CD14-positive monocyte (primary cell): ENCODE data around the gene HNRNPUL1. TPM values are rescaled to one million over a fixed set of nuclear protein-coding genes. Genes with fewer than 3 reads are reported as not detected.

Source experiments
- DNase-seq, 3 donors: peaks; one replicate each; pipeline ENCODE4 v3.0.0-alpha.2; 2011 to 2022
- H2AFZ ChIP-seq: 2 replicates; pipeline ENCODE4 v1.6.0; 2012; ENCODE audit warnings: mild to moderate bottlenecking, low read depth, low read length, inconsistent platforms; ENCODE audit not compliant: insufficient read depth, poor library complexity, severe bottlenecking
- H3K27ac ChIP-seq, 2 donors: 1 replicate in 1 of 2; 2 replicates in 1 of 2; pipeline ENCODE4 v1.5.1; 2012 to 2013; ENCODE audit warnings: low read length in 2 of 2, control low read depth in 1 of 2, inconsistent platforms in 1 of 2, low read depth in 1 of 2, mild to moderate bottlenecking in 1 of 2
- H3K27me3 ChIP-seq, 2 donors: one replicate each; pipeline versions ENCODE4 v1.6.0 to v1.6.1; 2011 to 2013; ENCODE audit warnings: low read length in 2 of 2; ENCODE audit not compliant: control insufficient read depth in 2 of 2, insufficient read depth in 2 of 2
- H3K36me3 ChIP-seq, 2 donors: replicated peaks in 1 of 2; 1 replicate in 1 of 2; 2 replicates in 1 of 2; pipeline versions ENCODE4 v1.5.1 to v1.6.1; 2012 to 2013; ENCODE audit warnings: low read length in 2 of 2, control low read depth in 1 of 2, inconsistent platforms in 1 of 2, mild to moderate bottlenecking in 1 of 2; ENCODE audit not compliant: insufficient read depth in 2 of 2, control insufficient read depth in 1 of 2
- H3K4me1 ChIP-seq, 2 donors: 1 replicate in 1 of 2; 2 replicates in 1 of 2; pipeline versions ENCODE4 v1.5.1 to v1.6.1; 2012 to 2013; ENCODE audit warnings: low read length in 2 of 2, control low read depth in 1 of 2, inconsistent platforms in 1 of 2, mild to moderate bottlenecking in 1 of 2, moderate library complexity in 1 of 2; ENCODE audit not compliant: insufficient read depth in 2 of 2, control insufficient read depth in 1 of 2
- H3K4me2 ChIP-seq: replicated peaks from 2 replicates; pipeline ENCODE3; 2012; ENCODE audit warnings: low read length, moderate library complexity, mild to moderate bottlenecking; ENCODE audit not compliant: poor library complexity, severe bottlenecking; ENCODE audit errors: extremely low read depth
- H3K4me3 ChIP-seq, 3 experiments: fragments of 200-600 bp in 1 of 3; sonication (generic) in 1 of 3; replicated peaks in 1 of 3; 1 replicate in 2 of 3; 2 replicates in 1 of 3; pipeline ENCODE4 v1.5.1; 2011 to 2013; ENCODE audit warnings: low read length in 3 of 3, mild to moderate bottlenecking in 3 of 3, control low read depth in 2 of 3, low read depth in 2 of 3, inconsistent platforms in 1 of 3, moderate library complexity in 1 of 3
- H3K79me2 ChIP-seq: 2 replicates; pipeline ENCODE4 v1.6.0; 2012; ENCODE audit warnings: mild to moderate bottlenecking, control low read depth, inconsistent platforms, low read length, moderate library complexity; ENCODE audit not compliant: insufficient read depth
- H3K9ac ChIP-seq: 2 replicates; pipeline ENCODE4 v1.6.0; 2017; ENCODE audit warnings: low read length, mild to moderate bottlenecking; ENCODE audit not compliant: insufficient read depth, poor library complexity, severe bottlenecking
- H3K9me3 ChIP-seq, 2 donors: replicated peaks in 1 of 2; 1 replicate in 1 of 2; 2 replicates in 1 of 2; pipeline versions ENCODE4 v1.5.1 to v1.6.1; 2012 to 2013; ENCODE audit warnings: low read length in 2 of 2, control low read depth in 1 of 2; ENCODE audit not compliant: control insufficient read depth in 1 of 2, insufficient read depth in 1 of 2
- H4K20me1 ChIP-seq: 2 replicates; pipeline ENCODE4 v1.6.0; 2012; ENCODE audit warnings: mild to moderate bottlenecking, low read length, control low read depth, moderate library complexity; ENCODE audit not compliant: insufficient read depth
- H3K27ac Mint-ChIP-seq, 7 donors: one replicate each; pipeline ENCODE4 v1.8.0; 2020; ENCODE audit warnings: mild to moderate bottlenecking in 7 of 7, mixed read lengths in 7 of 7, moderate library complexity in 6 of 7, inconsistent platforms in 2 of 7
- H3K27me3 Mint-ChIP-seq, 3 donors: one replicate each; pipeline ENCODE4 v1.8.0; 2021 to 2022; ENCODE audit warnings: low read depth in 3 of 3, mild to moderate bottlenecking in 3 of 3, mixed read lengths in 3 of 3, moderate library complexity in 3 of 3, inconsistent platforms in 1 of 3
- H3K36me3 Mint-ChIP-seq, 2 donors: one replicate each; pipeline ENCODE4 v1.8.0; 2020; ENCODE audit warnings: mixed read lengths in 2 of 2, inconsistent platforms in 1 of 2, mild to moderate bottlenecking in 1 of 2
- H3K4me1 Mint-ChIP-seq: one replicate; pipeline ENCODE4 v1.8.0; 2020; ENCODE audit warnings: mild to moderate bottlenecking, mixed read lengths
- H3K4me3 Mint-ChIP-seq, 2 donors: one replicate each; pipeline ENCODE4 v1.8.0; 2020; ENCODE audit warnings: mild to moderate bottlenecking in 2 of 2, mixed read lengths in 2 of 2, moderate library complexity in 1 of 2
- H3K9me3 Mint-ChIP-seq, 7 donors: one replicate each; pipeline ENCODE4 v1.8.0; 2020 to 2022; ENCODE audit warnings: mixed read lengths in 7 of 7, mild to moderate bottlenecking in 6 of 7, moderate library complexity in 6 of 7, inconsistent platforms in 2 of 7
- CTCF ChIP-seq: fragments of 200-600 bp; IDR thresholded peaks from one replicate; pipeline ENCODE4 v1.8.0; 2022; ENCODE audit warnings: antibody characterized with exemption, mild to moderate bottlenecking
- WGBS: methylation state at CpG from one replicate; pipeline ENCODE4 v1.1.5; 2013; ENCODE audit warnings: missing lambda C conversion rate; ENCODE audit not compliant: insufficient coverage; 5-methylcytosine and 5-hydroxymethylcytosine counted together
- intact Hi-C, 2 donors: fragments of 100-400 bp; cut with micrococcal nuclease; formaldehyde crosslinking; loops; one replicate each; pipeline versions ENCODE4 v1.15.0 to v1.15.1; 2023
- polyA plus RNA-seq, 3 donors: library from polyadenylated mRNA; depleted of rRNA in 1 of 3; unstranded in 2 of 3; stranded (reverse) in 1 of 3; fragments of 300-500 nt in 2 of 3; fragments of >200 nt in 1 of 3; fragmentation: Illumina TruSeq in 2 of 3; gene quantifications; 1 replicate in 2 of 3; 2 replicates in 1 of 3; pipeline ENCODE4 v1.2.3, GENCODE V29; 2012 to 2021

The HNRNPUL1 gene
- polyA plus RNA-seq, 3 donors = 22.6 to 55.3 (median 30.3) TPM

GRCh38 chr19:41307090-41307875 lies 43.1 kb downstream of the HNRNPUL1 start:
- WGBS = 11% methylated on average over 3 of the region's 8 CpGs
- TF ChIP-seq CTCF = no peak
- intact Hi-C loops = loop anchor here (1.0 to 10.0 kb wide), 6 partner anchors 40 to 335 kb away; partner anchors contain the start of gene TGFB1 (in 1 of the 2)

GRCh38 chr19:41307954-41308449 lies 43.8 kb downstream of the HNRNPUL1 start:
- Histone ChIP-seq H3K36me3 (peaks cover 38 to 47% of the 10 kb centered on the region in 2 donors), H3K4me1 (peaks cover 50 to 65% of the 10 kb centered on the region in 2 donors), H3K4me3 (peak overlapping the region in 1 of 3 experiments; percentile 84), H3K9me3 (no peaks in the 10 kb centered on the region), H3K27ac (peak overlapping the region; percentile 89 to 95), H3K9ac (peak overlapping the region; percentile 61), H3K79me2 (peaks cover 59% of the 10 kb centered on the region), H4K20me1 (peaks cover 46% of the 10 kb centered on the region), H3K27me3 (no peaks in the 10 kb centered on the region), H3K4me2 (peak overlapping the region; percentile 83), H2AFZ (no peak overlapping the region)
- WGBS = 40% methylated on average over 1 of the region's 4 CpGs
- Mint-ChIP-seq H3K27ac (peak overlapping the region; percentile 97 to 100 (median 99)), H3K4me1 (peaks cover 69% of the 10 kb centered on the region), H3K4me3 (peak overlapping the region; percentile 6 to 95), H3K27me3 (no peaks in the 10 kb centered on the region), H3K36me3 (peaks cover 49 to 61% of the 10 kb centered on the region in 2 donors), H3K9me3 (peaks cover 0 to 3% (median 0%) of the 10 kb centered on the region in 7 donors)
- intact Hi-C loops = loop anchor here (1.0 to 10.0 kb wide), 7 partner anchors 41 to 336 kb away; partner anchors contain the start of gene TGFB1 (in 1 of the 2)
- DNase-seq = no peak
- TF ChIP-seq CTCF = no peak

More at GRCh38 chr19:41307090-41307875, 43.1 kb downstream of the HNRNPUL1 start:
- peak overlapping the region; percentile 17 to 58 for H3K4me3 Mint-ChIP-seq
- peaks cover 55% of the 10 kb centered on the region for H3K79me2 ChIP-seq
- peaks cover 70% of the 10 kb centered on the region for H3K4me1 Mint-ChIP-seq
- no peaks in the 10 kb centered on the region for H3K9me3 ChIP-seq
- peak overlapping the region in 1 of 3 experiments; percentile 84 for H3K4me3 ChIP-seq
- peaks cover 43 to 47% of the 10 kb centered on the region in 2 donors for H3K36me3 ChIP-seq
- DNase-seq = peak in 2 of 3 donors; percentile 39 to 54
- H3K27me3 Mint-ChIP-seq = no peaks in the 10 kb centered on the region
- no peak overlapping the region for H2AFZ ChIP-seq
- peaks cover 58 to 68% of the 10 kb centered on the region in 2 donors for H3K4me1 ChIP-seq
- no peaks in the 10 kb centered on the region for H3K27me3 ChIP-seq
- H3K4me2 ChIP-seq = peak overlapping the region; percentile 83
- H4K20me1 ChIP-seq = peaks cover 46% of the 10 kb centered on the region
- H3K9me3 Mint-ChIP-seq = peaks cover 0 to 3% (median 0%) of the 10 kb centered on the region in 7 donors
- peak overlapping the region; percentile 97 to 100 (median 99) for H3K27ac Mint-ChIP-seq
- H3K9ac ChIP-seq = peak overlapping the region; percentile 61
- H3K36me3 Mint-ChIP-seq = peaks cover 48 to 61% of the 10 kb centered on the region in 2 donors
- H3K27ac ChIP-seq = peak overlapping the region; percentile 89 to 95
